K562 (cell line): Measurements from ENCODE around the gene PTPRO. TPM values are rescaled to one million over a fixed set of nuclear protein-coding genes. Genes with fewer than 3 reads are reported as not detected.

ENCODE experiments used
- ATAC-seq: fragments of 200-7000 bp; cut with Tn5 transposase; 3 replicates; pipeline ENCODE4 v1.9.1; 2020; ENCODE audit warnings: moderate library complexity
- BruUV-seq: library from RNA; stranded (reverse); fragments of 400-500 nt; replicated peaks from 2 replicates; lab custom pipeline; 2021; lab: Mats Ljungman, UMichigan
- CTCF ChIA-PET: fragments of 300-600 bp; formaldehyde crosslinking; extraction: SDS; loops from one replicate; lab custom pipeline; 2021; ENCODE audit warnings: low intra/inter-chr PET ratio; lab: Yijun Ruan, JAX
- POLR2A ChIA-PET: fragments of 300-600, 350-650 bp; sonication (Branson Sonifier 250); formaldehyde crosslinking; extraction: SDS; loops from one replicate; lab custom pipeline; 2021; ENCODE audit warnings: antibody characterized with exemption, inconsistent platforms; lab: Yijun Ruan, JAX
- DNase-seq, 4 experiments: peaks; one replicate each; pipeline versions ENCODE4 v3.0.0 to v3.0.0-alpha.2; 2011 to 2018; ENCODE audit warnings: low spot score in 3 of 4, mixed read lengths in 3 of 4; ENCODE audit errors: extremely low read depth in 1 of 4
- FAIRE-seq: peaks from 2 replicates; lab custom pipeline; 2011; peaks lifted over from hg19 to GRCh38; lab: Jason Lieb, UNC
- H2AFZ ChIP-seq: 2 replicates; pipeline ENCODE4 v1.6.0; 2011; ENCODE audit warnings: low read depth, low read length, control low read depth, inconsistent platforms
- H3K27ac ChIP-seq: fragments of 200-600 bp; 3 replicates; pipeline ENCODE4 v1.8.0; 2011; ENCODE audit warnings: low read depth, mild to moderate bottlenecking, control low read depth, inconsistent platforms, low read length, moderate library complexity, mixed read lengths; ENCODE audit errors: extremely low read depth
- H3K27me3 ChIP-seq, 2 experiments: fragments of 300-600 bp in 1 of 2; 2 replicates in 1 of 2; 3 replicates in 1 of 2; pipeline versions ENCODE4 v1.6.0 to v1.8.0; 2011; ENCODE audit warnings: inconsistent platforms in 2 of 2, low read length in 2 of 2, mild to moderate bottlenecking in 1 of 2, mixed read lengths in 1 of 2, moderate library complexity in 1 of 2; ENCODE audit not compliant: control insufficient read depth in 2 of 2, insufficient read depth in 2 of 2
- H3K36me3 ChIP-seq: fragments of 300-600 bp; 3 replicates; pipeline ENCODE4 v1.8.0; 2011; ENCODE audit warnings: mild to moderate bottlenecking, low read length, inconsistent platforms; ENCODE audit not compliant: control insufficient read depth, insufficient read depth
- H3K4me1 ChIP-seq, 2 experiments: fragments of 200-600 bp in 1 of 2; replicated peaks in 1 of 2; 2 replicates in 1 of 2; 3 replicates in 1 of 2; pipeline versions ENCODE4 v1.5.1 to v1.8.0; 2011; ENCODE audit warnings: inconsistent platforms in 2 of 2, low read length in 2 of 2, mild to moderate bottlenecking in 1 of 2, mixed read lengths in 1 of 2, moderate library complexity in 1 of 2; ENCODE audit not compliant: control insufficient read depth in 2 of 2, insufficient read depth in 2 of 2
- H3K4me2 ChIP-seq: 2 replicates; pipeline ENCODE4 v1.6.1; 2011; ENCODE audit warnings: low read length, control low read depth, inconsistent platforms, mixed read lengths; ENCODE audit not compliant: insufficient read depth
- H3K4me3 ChIP-seq: fragments of 200-600 bp; sonication (generic), shearing (Covaris generic); 2 replicates; pipeline ENCODE4 v1.5.1; 2016; ENCODE audit warnings: control low read depth, inconsistent platforms
- H3K79me2 ChIP-seq: fragments of 200-600 bp; 3 replicates; pipeline ENCODE4 v1.8.0; 2011; ENCODE audit warnings: low read length, inconsistent platforms; ENCODE audit not compliant: control insufficient read depth, insufficient read depth
- H3K9ac ChIP-seq, 2 experiments: 2 replicates each; pipeline versions ENCODE4 v1.6.0 to v1.6.1; 2011; ENCODE audit warnings: low read depth in 2 of 2, low read length in 2 of 2, control low read depth in 1 of 2, inconsistent platforms in 1 of 2, mild to moderate bottlenecking in 1 of 2, mixed read lengths in 1 of 2; ENCODE audit not compliant: insufficient read depth in 1 of 2
- H3K9me1 ChIP-seq: one replicate; pipeline ENCODE4 v1.6.0; 2011; ENCODE audit warnings: inconsistent platforms, mild to moderate bottlenecking, low read length, moderate library complexity; ENCODE audit not compliant: control insufficient read depth, insufficient read depth
- H3K9me3 ChIP-seq: replicated peaks from 2 replicates; pipeline ENCODE4 v1.5.1; 2011; ENCODE audit warnings: low read depth, low read length, inconsistent platforms; ENCODE audit not compliant: control insufficient read depth, insufficient read depth
- H4K20me1 ChIP-seq: replicated peaks from 2 replicates; pipeline ENCODE4 v1.6.1; 2011; ENCODE audit warnings: low read length, inconsistent platforms, mixed read lengths; ENCODE audit not compliant: control insufficient read depth, insufficient read depth
- BRCA1 ChIP-seq, 2 experiments: fragments of 450-650 bp in 1 of 2; sonication (generic) in 1 of 2; formaldehyde crosslinking in 1 of 2; IDR thresholded peaks; 2 replicates each; pipeline versions ENCODE4 v1.5.0 to v1.6.1; 2017 to 2020; ENCODE audit warnings: mild to moderate bottlenecking in 1 of 2, missing genetic modification reagents in 1 of 2
- HNRNPLL ChIP-seq: fragments of 200-400 bp; formaldehyde crosslinking; IDR thresholded peaks from 2 replicates; pipeline ENCODE4 v1.6.1; 2017; ENCODE audit warnings: low read length, low read depth, mild to moderate bottlenecking; ENCODE audit not compliant: poor library complexity, severe bottlenecking
- NFATC3 ChIP-seq: fragments of 450-650 bp; IDR thresholded peaks from 2 replicates; pipeline ENCODE4 v1.6.1; 2017; ENCODE audit warnings: mild to moderate bottlenecking
- ZNF561 ChIP-seq: fragments of 450-650 bp; formaldehyde crosslinking; conservative IDR thresholded peaks from 2 replicates; pipeline ENCODE4 v1.4.0; 2020; ENCODE audit warnings: mild to moderate bottlenecking, moderate library complexity
- WGBS: fragments of 100-300 bp; shearing (Covaris generic); methylation state at CpG from one replicate; pipeline ENCODE4 v1.1.6; 2016; ENCODE audit warnings: low coverage, mixed read lengths; ENCODE audit not compliant: insufficient coverage; ENCODE audit errors: missing lambda C conversion rate; 5-methylcytosine and 5-hydroxymethylcytosine counted together
- in situ Hi-C: fragments of 300-500 bp; cut with MboI; formaldehyde crosslinking; loops from 4 replicates; pipeline ENCODE4 v1.15.0; 2018; ENCODE audit warnings: inconsistent platforms, mixed read lengths
- intact Hi-C: fragments of 100-400 bp; cut with micrococcal nuclease; formaldehyde crosslinking; loops from 2 replicates; pipeline ENCODE4 v1.14.2; 2022
- polyA plus RNA-seq, 8 experiments: library from polyadenylated mRNA; depleted of rRNA in 4 of 8; stranded (reverse) in 5 of 8; unstranded in 3 of 8; fragments of >200 nt; fragmentation: Nextera tagmentation in 2 of 8; fragmentation: Illumina TruSeq in 1 of 8; extraction: Ambion mirVana in 2 of 8; extraction: Trizol in 1 of 8; gene quantifications; 2 replicates each; pipeline versions ENCODE4 v1.2.1 to v1.2.3, GENCODE V29; 2011 to 2014; ENCODE audit warnings: inconsistent platforms in 1 of 8, missing spikeins in 1 of 8
- total RNA-seq, 7 experiments: library from RNA; depleted of rRNA in 6 of 7; stranded (reverse); fragments of >200 nt in 6 of 7; fragmentation: Illumina TruSeq in 2 of 7; extraction: Trizol in 2 of 7; gene quantifications; 2 replicates each; pipeline versions ENCODE4 v1.2.1 to v1.2.3, GENCODE V29; 2011 to 2021; ENCODE audit warnings: low replicate concordance in 1 of 7
- TF ChIP-seq, protein P1 (sequence below): sonication (generic); formaldehyde crosslinking; IDR thresholded peaks from 2 replicates; pipeline ENCODE4 v1.8.0; 2022; ENCODE audit warnings: mild to moderate bottlenecking, missing genetic modification reagents

The PTPRO gene
- total and polyA plus RNA-seq, 9 of the 15 experiments (the other 6 are each of a cell fraction or from before 2014, with no cell fraction given) = 0.22 TPM; not detected in 8

DNA sequence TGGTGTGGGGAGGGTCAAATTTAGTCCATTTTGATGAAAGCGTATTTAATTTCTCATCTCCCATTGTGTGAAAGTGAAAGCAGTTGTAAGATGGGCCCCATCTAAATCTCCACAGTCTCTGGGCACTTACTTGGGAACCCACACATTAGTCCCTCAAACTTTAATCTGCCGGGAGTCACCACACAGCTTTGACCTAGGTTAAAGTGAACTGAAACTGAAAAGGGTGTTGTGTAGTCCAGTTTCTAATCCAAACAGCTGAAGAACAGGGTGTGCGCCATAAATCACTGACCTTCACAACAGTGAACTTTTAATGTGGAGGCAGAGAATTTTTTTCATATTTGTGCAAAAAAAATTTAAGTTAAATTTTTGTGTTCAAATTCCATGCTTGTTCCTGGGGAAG is 48.4 kb upstream of the PTPRO start:
- no peaks in the 10 kb centered on the region for H3K9me1 ChIP-seq
- H3K4me3 ChIP-seq = no peak overlapping the region
- H3K4me1 ChIP-seq = no peaks in the 10 kb centered on the region
- no peaks in the 10 kb centered on the region for H4K20me1 ChIP-seq
- no peak overlapping the region for H3K27ac ChIP-seq
- no peaks in the 10 kb centered on the region for H3K27me3 ChIP-seq
- no peak overlapping the region for H2AFZ ChIP-seq
- POLR2A ChIA-PET = no interaction called here
- H3K9me3 ChIP-seq = no peaks in the 10 kb centered on the region
- ATAC-seq (no peak), FAIRE-seq (no peak), DNase-seq (no peak)
- intact Hi-C loops (loop anchor here (2.0 to 10.0 kb wide), 2 partner anchors 241 to 549 kb away; no protein-coding TSS in a partner anchor), in situ Hi-C loops (loop anchor here (10.0 kb wide), 1 partner anchor 581 kb away; no protein-coding TSS in a partner anchor)
- no peaks in the 10 kb centered on the region for H3K36me3 ChIP-seq
- no peaks in the 10 kb centered on the region for H3K79me2 ChIP-seq
- no peak overlapping the region for H3K9ac ChIP-seq
- no TSS peak for BruUV-seq
- 0% methylated on average over 3 of the region's 3 CpGs for WGBS
- H3K4me2 ChIP-seq = no peak overlapping the region
- CTCF ChIA-PET = no interaction called here
- TF ChIP-seq BRCA1 (IDR thresholded peaks at IDR 0.05) = no peak
- TF ChIP-seq BRCA1 (CRISPR knock-in tag; IDR thresholded peaks at IDR 0.05) = no peak
- TF ChIP-seq, protein P1, sequence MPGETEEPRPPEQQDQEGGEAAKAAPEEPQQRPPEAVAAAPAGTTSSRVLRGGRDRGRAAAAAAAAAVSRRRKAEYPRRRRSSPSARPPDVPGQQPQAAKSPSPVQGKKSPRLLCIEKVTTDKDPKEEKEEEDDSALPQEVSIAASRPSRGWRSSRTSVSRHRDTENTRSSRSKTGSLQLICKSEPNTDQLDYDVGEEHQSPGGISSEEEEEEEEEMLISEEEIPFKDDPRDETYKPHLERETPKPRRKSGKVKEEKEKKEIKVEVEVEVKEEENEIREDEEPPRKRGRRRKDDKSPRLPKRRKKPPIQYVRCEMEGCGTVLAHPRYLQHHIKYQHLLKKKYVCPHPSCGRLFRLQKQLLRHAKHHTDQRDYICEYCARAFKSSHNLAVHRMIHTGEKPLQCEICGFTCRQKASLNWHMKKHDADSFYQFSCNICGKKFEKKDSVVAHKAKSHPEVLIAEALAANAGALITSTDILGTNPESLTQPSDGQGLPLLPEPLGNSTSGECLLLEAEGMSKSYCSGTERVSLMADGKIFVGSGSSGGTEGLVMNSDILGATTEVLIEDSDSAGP (CRISPR knock-in tag) = no peak
- no peak for TF ChIP-seq ZNF561
- TF ChIP-seq NFATC3 = no peak
- TF ChIP-seq HNRNPLL = no peak
